ENCODE results near the gene ANO3.

ANO3 gene

DNA sequence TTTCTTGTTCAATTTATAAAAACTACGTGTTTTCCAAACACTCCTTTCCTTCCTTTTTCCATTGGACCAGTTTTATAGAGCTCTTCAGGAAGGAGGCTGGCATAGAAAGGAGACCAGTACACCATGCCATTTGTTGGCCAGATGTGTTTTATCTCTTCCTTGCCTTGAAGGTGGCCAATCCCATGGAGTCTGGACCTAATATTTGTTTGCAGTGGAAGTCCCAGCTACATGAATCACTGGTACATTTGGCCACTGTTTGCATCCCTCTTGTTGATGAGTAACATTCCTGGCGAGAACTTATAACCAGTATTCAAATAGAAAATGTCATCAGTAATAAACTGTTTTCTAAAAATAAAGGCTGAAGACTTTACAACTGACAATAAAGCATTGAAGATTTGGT, 110.2 kb downstream of the ANO3 start:
- ChIA-PET POLR2A (no interaction called here), CTCF (interaction anchor here (1.0 kb wide), 1 partner anchor 8 kb away, joined by 3 read pairs; no protein-coding TSS in a partner anchor)
- no peak for DNase-seq (ENCODE audit: extremely low spot score)
- TF ChIP-seq, protein P1, sequence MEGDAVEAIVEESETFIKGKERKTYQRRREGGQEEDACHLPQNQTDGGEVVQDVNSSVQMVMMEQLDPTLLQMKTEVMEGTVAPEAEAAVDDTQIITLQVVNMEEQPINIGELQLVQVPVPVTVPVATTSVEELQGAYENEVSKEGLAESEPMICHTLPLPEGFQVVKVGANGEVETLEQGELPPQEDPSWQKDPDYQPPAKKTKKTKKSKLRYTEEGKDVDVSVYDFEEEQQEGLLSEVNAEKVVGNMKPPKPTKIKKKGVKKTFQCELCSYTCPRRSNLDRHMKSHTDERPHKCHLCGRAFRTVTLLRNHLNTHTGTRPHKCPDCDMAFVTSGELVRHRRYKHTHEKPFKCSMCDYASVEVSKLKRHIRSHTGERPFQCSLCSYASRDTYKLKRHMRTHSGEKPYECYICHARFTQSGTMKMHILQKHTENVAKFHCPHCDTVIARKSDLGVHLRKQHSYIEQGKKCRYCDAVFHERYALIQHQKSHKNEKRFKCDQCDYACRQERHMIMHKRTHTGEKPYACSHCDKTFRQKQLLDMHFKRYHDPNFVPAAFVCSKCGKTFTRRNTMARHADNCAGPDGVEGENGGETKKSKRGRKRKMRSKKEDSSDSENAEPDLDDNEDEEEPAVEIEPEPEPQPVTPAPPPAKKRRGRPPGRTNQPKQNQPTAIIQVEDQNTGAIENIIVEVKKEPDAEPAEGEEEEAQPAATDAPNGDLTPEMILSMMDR (IDR thresholded peaks at IDR 0.05; ENCODE audit: control extremely low read depth, extremely low read depth, low read depth, missing control alignments) = no peak

DNA sequence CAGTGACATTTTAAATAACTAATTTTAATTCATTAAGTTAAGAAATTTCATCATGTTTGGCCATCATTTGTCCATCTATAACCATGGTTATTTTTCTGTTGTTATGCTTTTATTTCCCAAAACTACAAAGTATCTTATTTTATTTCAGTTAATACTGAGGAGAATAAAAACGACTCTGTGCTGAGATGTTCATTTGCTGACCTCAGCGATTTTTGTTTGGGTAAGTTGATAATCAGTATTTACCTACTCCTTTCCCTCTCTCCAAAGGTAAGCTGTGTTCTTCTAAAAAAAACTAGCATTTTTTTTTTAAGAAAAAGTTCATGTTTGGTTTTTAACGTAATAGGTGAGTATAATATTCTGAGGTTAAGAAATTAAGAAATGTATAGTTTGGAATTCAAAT, 111.7 kb downstream of the ANO3 start:
- CTCF ChIA-PET = no interaction called here
- POLR2A ChIA-PET = no interaction called here
- TF ChIP-seq, protein P1 (IDR thresholded peaks at IDR 0.05; ENCODE audit: control extremely low read depth, extremely low read depth, low read depth, missing control alignments) = no peak
- DNase-seq (ENCODE audit: extremely low spot score) = no peak

DNA sequence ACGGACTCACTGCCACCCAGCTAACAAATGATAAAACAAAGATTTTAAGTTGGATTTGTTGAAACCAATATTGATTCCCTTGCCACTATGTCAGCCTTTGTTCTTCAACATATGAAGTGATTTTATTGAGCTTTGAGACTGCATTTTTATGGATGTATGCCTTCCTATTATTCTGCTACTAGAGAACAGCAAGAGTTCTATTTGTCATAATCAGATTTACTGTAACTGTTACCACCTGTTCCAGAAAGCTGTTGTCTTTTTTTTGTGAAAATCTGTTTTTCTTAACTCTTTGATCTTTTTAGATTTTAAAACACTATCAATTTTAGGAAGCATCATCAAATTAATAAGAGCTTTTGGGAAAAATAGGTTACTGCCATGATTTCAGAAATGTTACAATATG, 125.7 kb downstream of the ANO3 start:
- ChIA-PET CTCF (interaction anchor here (0.6 to 0.9 kb wide), 2 partner anchors 10 to 148 kb away, joined by 3 read pairs; no protein-coding TSS in a partner anchor), POLR2A (no interaction called here)
- TF ChIP-seq, protein P1 (IDR thresholded peaks at IDR 0.05; ENCODE audit: control extremely low read depth, extremely low read depth, low read depth, missing control alignments) = no peak
- no peak for DNase-seq (ENCODE audit: extremely low spot score)

DNA sequence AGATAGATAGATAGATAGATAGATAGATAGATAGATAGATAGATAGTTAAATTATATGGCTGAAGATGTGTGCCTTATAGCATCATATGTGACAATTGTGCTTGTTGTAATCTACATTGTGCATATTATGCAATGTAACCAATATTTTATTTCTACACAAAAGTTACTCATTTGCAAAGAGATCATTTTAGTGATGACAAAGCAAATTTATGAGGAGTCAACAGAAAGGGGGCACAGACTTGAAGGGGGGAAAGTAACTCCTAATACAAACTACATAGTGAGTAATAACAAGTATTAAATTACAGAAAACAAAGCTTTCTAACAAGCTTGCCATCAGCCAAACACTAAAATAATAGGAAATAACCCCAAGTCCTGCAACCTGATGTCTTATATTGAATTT, 133.3 kb downstream of the ANO3 start:
- DNase-seq (ENCODE audit: extremely low spot score) = no peak
- CTCF ChIA-PET = no interaction called here
- POLR2A ChIA-PET = no interaction called here
- TF ChIP-seq, protein P1 (IDR thresholded peaks at IDR 0.05; ENCODE audit: control extremely low read depth, extremely low read depth, low read depth, missing control alignments) = no peak

DNA sequence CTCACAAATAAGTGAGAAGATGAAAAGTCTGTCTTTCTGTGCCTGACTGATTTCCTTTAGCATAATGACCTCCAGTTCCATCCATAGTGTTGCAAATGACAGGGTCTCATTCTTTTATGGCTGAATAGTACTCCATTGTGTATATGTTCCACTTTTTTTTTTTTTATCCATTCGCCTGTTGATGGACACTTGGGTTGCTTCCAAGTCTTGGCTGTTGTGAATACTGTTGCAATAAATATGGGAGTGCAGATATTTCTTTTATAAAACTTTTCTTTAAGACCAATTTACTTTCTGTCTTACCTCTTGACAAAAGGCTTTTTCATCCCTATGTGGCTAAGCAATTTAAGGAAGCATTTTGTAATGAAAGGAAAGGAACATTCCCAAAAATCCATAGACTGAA, 135.6 kb downstream of the ANO3 start:
- POLR2A ChIA-PET = no interaction called here
- CTCF ChIA-PET = interaction anchor here (0.9 kb wide), 1 partner anchor 10 kb away, joined by 3 read pairs; no protein-coding TSS in a partner anchor
- TF ChIP-seq, protein P1 (IDR thresholded peaks at IDR 0.05; ENCODE audit: control extremely low read depth, extremely low read depth, low read depth, missing control alignments) = no peak

DNA sequence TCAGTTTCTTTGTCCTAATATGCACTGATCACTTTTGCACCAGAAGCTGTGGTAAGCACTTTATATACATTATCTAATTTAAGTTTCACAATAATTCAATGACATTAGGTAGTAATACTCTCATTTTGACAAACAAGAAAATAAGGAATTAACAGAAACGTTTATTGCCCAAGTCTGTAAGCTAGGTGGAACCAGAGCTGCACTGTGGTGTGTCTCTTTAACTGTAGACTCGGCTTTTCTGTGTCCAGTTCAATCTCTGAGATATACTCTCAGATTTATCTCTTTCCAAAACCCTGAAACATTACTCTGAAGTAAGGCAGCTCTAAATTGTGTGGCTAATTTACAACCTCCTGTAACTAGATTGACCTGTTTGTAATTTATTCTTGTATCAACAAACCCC, 139.1 kb downstream of the ANO3 start:
- no peak for DNase-seq (ENCODE audit: extremely low spot score)
- ChIA-PET POLR2A (no interaction called here), CTCF (interaction anchor here (1.3 kb wide), 1 partner anchor 9 kb away, joined by 4 read pairs; no protein-coding TSS in a partner anchor)
- TF ChIP-seq, protein P1 (IDR thresholded peaks at IDR 0.05; ENCODE audit: control extremely low read depth, extremely low read depth, low read depth, missing control alignments) = no peak

More for the DNA sequence above, 135.6 kb downstream of the ANO3 start:
- no peak for DNase-seq (ENCODE audit: extremely low spot score)

Measured in GM10248 (cell line).